Right lobe of liver (tissue), 4 donors: ENCODE results near the gene GCLC.
A peak's percentile ranks its signal among the peaks of the same experiment; 100 is the strongest.

Experiments used
- CTCF ChIP-seq, 4 donors: fragments of 200-600 bp in 3 of 4; fragments of 450-650 bp in 1 of 4; IDR thresholded peaks; one replicate each; pipeline versions ENCODE4 v1.5.1 to v1.8.0; 2016 to 2022; ENCODE audit warnings: antibody characterized with exemption in 4 of 4, mild to moderate bottlenecking in 2 of 4
- POLR2A ChIP-seq: fragments of 450-650 bp; IDR thresholded peaks from one replicate; pipeline ENCODE4 v1.6.1; 2017; ENCODE audit warnings: antibody characterized with exemption, mild to moderate bottlenecking
- donor health status: DM: no; HTN: no; CAD: no.
- donor health status: DM: no; HTN: no; CAD: no.
- donor health status: DM: no; HTN: yes; CAD: no.

- TF ChIP-seq CTCF (IDR thresholded peaks at IDR 0.05) (peak; percentile 26 to 50 (median 38)), POLR2A (no peak)
Measured at GRCh38 chr6:53513519-53513966, 31.4 kb downstream of the GCLC start.
